Adrenal gland (tissue), 5 donors: Measurements from ENCODE around the gene KIF11.

Experiments used
- POLR2A ChIP-seq, 2 donors: fragments of 450-650 bp; IDR thresholded peaks; one replicate each; pipeline ENCODE4 v1.6.1; 2017; ENCODE audit warnings: antibody characterized with exemption in 2 of 2, mild to moderate bottlenecking in 2 of 2, moderate library complexity in 1 of 2
- TF ChIP-seq, protein P1 (sequence below), 6 experiments: fragments of 450-650 bp in 4 of 6; fragments of 200-600 bp in 2 of 6; sonication (generic) in 1 of 6; IDR thresholded peaks; 1 replicate in 5 of 6; 2 replicates in 1 of 6; pipeline versions ENCODE4 v1.5.1 to v1.8.0; 2016 to 2021; ENCODE audit warnings: antibody characterized with exemption in 6 of 6, mild to moderate bottlenecking in 2 of 6, moderate library complexity in 1 of 6
- donor health status: DM: no; HTN: no; CAD: no.

DNA sequence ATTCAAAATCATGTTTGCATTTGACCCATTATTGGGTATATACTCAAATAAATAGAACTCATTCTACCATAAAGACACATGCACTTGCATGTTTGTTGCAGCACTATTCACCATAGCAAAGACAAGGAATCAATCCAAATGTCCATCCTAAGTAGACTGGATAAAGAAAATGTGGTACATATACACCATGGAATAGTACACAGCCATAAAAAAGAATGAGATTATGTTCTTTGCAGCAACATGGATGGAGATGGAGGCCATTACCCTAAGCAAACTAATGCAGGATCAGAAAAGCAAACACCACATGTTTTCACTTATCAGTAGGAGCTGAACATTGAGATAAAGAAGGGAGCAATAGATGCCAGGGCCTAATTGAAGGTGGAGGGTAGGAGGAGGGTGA is 84.8 kb downstream of the KIF11 start:
- TF ChIP-seq, protein P1, sequence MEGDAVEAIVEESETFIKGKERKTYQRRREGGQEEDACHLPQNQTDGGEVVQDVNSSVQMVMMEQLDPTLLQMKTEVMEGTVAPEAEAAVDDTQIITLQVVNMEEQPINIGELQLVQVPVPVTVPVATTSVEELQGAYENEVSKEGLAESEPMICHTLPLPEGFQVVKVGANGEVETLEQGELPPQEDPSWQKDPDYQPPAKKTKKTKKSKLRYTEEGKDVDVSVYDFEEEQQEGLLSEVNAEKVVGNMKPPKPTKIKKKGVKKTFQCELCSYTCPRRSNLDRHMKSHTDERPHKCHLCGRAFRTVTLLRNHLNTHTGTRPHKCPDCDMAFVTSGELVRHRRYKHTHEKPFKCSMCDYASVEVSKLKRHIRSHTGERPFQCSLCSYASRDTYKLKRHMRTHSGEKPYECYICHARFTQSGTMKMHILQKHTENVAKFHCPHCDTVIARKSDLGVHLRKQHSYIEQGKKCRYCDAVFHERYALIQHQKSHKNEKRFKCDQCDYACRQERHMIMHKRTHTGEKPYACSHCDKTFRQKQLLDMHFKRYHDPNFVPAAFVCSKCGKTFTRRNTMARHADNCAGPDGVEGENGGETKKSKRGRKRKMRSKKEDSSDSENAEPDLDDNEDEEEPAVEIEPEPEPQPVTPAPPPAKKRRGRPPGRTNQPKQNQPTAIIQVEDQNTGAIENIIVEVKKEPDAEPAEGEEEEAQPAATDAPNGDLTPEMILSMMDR (IDR thresholded peaks at IDR 0.05) = no peak
- no peak for TF ChIP-seq POLR2A (IDR thresholded peaks at IDR 0.05)
